Astrocyte of the spinal cord (primary cell): ENCODE results near the gene DIP2C.

Experiments
- DNase-seq: peaks from one replicate; pipeline ENCODE4 v3.0.0; 2011; ENCODE audit warnings: low read depth, low spot score
- H3K4me3 ChIP-seq: 2 replicates; pipeline ENCODE4 v1.5.1; 2011; ENCODE audit warnings: low read depth, mild to moderate bottlenecking, low read length, moderate library complexity
- CTCF ChIP-seq: IDR thresholded peaks from 2 replicates; pipeline ENCODE4 v1.5.1; 2012; ENCODE audit warnings: low read depth, mild to moderate bottlenecking, low read length, inconsistent platforms
- in situ Hi-C: cut with HindIII; loops from 2 replicates; pipeline ENCODE4 v1.10.0; 2017; ENCODE audit warnings: low sequenced_read_pairs

DIP2C gene

GRCh38 chr10:227014-227413 is 462.5 kb downstream of the DIP2C start:
- no peak for TF ChIP-seq CTCF
- DNase-seq: no peak
- no peak overlapping the region for H3K4me3 ChIP-seq
- in situ Hi-C loops: no loop called here

- in situ Hi-C loops: no loop called here
- H3K4me3 ChIP-seq: no peak overlapping the region
- DNase-seq: no peak
- no peak for TF ChIP-seq CTCF
Observed at GRCh38 chr10:226018-226417, 463.4 kb downstream of the DIP2C start.

GRCh38 chr10:224571-224970 is 464.9 kb downstream of the DIP2C start:
- DNase-seq: no peak
- in situ Hi-C loops: no loop called here
- H3K4me3 ChIP-seq: no peak overlapping the region
- no peak for TF ChIP-seq CTCF
